HG02798 (cell line): ENCODE measurements around the gene AGAP1.

Experiments
- ATAC-seq: cut with Tn5 transposase; IDR thresholded peaks from one replicate; pipeline ENCODE4 v1.9.1; 2021; ENCODE audit warnings: mild to moderate bottlenecking; ENCODE audit not compliant: unreplicated experiment, poor library complexity

AGAP1 gene

DNA sequence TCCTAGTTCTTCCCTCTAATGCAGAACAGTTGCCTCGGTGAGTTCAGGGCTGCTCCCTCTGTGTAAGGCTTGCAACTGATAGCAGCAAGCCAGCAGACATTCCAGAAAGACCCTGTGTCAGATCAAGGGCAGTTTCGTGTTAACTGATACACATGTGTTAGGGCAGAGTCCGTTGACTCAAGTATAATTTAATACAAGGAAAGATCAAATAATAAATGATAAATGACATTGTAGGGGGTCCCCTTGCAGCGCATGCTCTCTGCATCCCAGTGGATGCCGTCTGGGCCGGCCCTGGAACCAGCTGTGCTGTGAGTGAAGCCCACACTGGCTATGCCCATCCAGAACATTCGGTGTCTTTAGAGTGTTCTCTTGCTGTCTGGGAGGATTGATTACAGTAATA is 180.3 kb downstream of the AGAP1 start:
- no peak for ATAC-seq

DNA sequence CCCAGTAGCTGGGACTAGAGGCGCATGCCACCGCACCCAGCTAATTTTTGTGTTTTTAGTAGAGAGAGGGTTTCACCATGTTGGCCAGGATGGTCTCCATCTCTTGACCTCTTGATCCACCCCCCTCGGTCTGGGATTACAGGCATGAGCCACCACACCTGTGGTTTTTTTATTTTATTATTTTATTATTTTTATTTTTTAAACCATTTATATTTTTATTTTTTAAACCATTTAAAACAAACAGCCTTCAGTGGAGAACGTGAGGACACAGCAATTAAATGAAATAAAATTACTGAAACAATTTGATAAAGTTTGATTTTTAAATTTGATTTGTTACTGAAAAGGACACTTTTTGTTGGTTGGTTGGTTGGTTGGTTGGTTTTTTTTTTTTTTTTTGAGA is 181.0 kb downstream of the AGAP1 start:
- ATAC-seq: no peak

GRCh38 chr2:235675678-235676535 is 182.1 kb downstream of the AGAP1 start:
- no peak for ATAC-seq

DNA sequence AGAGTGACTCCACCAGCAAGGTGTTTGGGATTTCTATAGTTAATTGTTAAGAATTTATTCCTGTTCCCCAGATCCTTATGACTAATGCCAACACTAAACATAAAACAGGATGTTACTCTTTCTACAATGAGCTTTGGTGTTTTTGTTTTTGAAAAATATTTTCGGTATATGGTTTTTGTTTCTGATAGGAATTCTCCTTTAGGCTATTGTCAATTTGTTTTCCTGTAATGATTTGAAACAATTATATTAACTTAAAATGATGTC is 182.6 kb downstream of the AGAP1 start:
- ATAC-seq: no peak

DNA sequence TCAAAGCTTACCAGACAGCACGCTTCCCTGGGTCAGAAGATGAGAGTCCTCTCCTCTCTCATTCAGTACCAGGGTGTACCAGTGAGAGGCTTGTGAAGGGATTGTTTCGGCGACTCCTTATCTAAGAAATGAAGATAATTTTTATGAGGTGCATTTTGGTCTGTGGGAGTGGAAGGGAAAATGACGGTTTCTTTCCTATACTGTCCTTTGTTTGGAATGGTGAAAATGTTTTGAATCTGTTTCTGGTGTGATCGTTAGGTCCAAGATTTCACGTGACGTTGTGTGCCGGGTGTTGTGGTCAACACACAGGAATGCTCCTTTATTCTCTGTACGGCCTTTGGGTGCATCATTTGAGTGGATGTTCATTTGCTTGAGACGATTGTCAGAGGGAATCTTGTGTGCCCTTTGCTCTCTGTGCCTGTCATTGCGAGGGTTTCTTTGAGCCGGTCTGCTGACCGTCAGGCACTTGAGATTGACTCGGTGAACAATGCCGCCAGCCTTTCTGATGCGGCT is 183.5 kb downstream of the AGAP1 start:
- no peak for ATAC-seq

- no peak for ATAC-seq
Measured at GRCh38 chr2:235677937-235678336, 184.1 kb downstream of the AGAP1 start.

DNA sequence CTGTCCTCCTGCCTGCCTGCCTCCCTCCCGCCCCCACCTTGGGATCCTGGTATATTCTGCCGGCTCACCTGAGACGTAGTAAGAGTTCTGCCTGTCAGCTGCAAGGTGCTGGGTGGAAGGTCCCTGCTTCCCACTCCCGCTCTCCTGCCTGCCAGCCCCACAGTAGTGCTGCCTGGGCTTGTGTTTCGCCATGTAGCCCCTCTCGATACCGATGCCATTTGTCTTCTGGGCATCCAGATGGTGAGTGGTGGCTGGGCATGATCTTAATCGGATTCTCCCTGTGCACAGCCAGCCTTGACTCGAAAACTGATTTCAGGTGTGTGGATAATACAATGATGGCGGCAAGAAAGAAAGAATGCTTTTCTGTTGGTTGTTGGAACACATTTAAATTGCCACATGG is 184.9 kb downstream of the AGAP1 start:
- no peak for ATAC-seq

GRCh38 chr2:235679471-235679870 is 185.6 kb downstream of the AGAP1 start:
- no peak for ATAC-seq

- no peak for ATAC-seq
Measured at GRCh38 chr2:235685024-235685721, 191.3 kb downstream of the AGAP1 start.

- no peak for ATAC-seq
Measured at GRCh38 chr2:235688511-235689426, 194.9 kb downstream of the AGAP1 start.

GRCh38 chr2:235689427-235689853 is 195.6 kb downstream of the AGAP1 start:
- ATAC-seq: no peak

GRCh38 chr2:235690082-235690808 is 196.4 kb downstream of the AGAP1 start:
- ATAC-seq: no peak

- no peak for ATAC-seq
Measured at GRCh38 chr2:235690809-235691450, 197.1 kb downstream of the AGAP1 start.

- ATAC-seq: no peak
Measured at GRCh38 chr2:235692076-235692475, 198.2 kb downstream of the AGAP1 start.

DNA sequence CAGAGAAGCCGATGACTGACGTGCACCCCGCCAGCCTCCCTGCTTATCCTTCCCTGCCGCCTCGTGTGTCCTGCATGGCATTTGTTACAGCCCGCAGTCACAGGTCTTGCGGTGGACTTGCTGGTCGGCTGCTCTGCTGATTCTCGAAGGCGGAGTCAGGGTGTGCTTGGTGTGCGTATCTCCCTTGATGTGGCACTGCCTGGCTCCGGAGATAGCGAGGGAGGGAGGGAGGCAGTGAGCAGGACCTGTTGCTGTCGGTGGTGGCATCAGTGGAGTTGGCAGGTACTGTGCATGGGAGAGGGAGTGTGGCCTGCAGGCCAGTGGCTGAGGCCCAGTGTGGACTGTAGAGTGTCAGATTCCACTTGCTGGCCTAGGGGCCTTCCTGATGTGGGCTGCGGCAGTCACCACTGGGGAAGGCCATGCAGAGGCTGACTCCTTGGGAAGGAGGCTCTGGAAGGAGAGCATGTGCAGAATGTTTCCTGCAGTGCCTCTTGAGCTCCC is 198.9 kb downstream of the AGAP1 start:
- ATAC-seq: no peak

DNA sequence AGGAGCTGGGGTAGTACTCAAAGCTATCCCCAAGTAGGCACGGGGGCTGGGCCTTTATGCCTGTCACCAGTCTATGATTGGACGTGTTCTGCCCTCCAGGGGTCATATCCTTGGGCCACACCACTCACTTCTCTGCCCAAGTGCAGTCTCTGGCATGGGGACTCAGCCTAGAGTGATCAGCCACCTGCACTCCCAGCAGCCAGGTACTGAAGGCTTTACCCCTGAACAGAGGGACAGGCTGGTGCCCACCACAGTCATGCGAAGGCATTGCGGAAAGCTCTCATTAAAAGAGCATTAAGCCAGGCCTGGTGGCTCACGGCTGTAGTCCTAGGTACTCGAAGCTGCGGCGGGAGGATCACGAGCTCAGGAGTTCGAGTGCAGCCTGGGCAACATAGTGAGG is 199.4 kb downstream of the AGAP1 start:
- no peak for ATAC-seq

- no peak for ATAC-seq
Measured at GRCh38 chr2:235694721-235695601, 201.1 kb downstream of the AGAP1 start.

- ATAC-seq: no peak
Measured at GRCh38 chr2:235695602-235695895, 201.7 kb downstream of the AGAP1 start.

DNA sequence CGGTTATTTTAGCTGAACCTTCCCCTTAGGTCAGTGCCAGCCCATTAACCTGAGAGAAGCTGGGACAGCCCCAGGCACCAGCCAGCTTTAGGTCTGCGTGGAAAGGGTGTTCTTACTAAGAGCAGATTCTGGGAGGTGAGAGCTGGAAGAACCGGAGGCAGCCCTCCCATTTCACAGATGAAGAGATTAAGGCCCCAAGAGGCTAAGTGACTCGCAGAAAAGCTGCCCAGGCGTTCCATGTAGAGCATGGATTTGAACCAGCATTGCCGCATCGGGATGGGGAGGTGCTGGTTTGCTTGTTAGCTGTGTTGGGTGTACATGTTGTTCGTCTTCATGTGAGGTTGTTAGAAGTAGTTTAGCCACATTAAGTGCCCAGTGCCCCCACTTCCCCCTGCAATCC is 203.2 kb downstream of the AGAP1 start:
- no peak for ATAC-seq
